GM21367 (cell line): ENCODE data around the gene APP.
"Not testable (repeated sequence)": the region's sequence is repeated elsewhere in the genome, so short reads cannot be mapped to it uniquely, and the experiment has no call there.

ENCODE experiments used
- ATAC-seq: cut with Tn5 transposase; IDR thresholded peaks from one replicate; pipeline ENCODE4 v1.9.1; 2021; ENCODE audit not compliant: unreplicated experiment

APP gene

GRCh38 chr21:26165331-26165730 is 5.2 kb downstream of the APP start:
- ATAC-seq: no peak

DNA sequence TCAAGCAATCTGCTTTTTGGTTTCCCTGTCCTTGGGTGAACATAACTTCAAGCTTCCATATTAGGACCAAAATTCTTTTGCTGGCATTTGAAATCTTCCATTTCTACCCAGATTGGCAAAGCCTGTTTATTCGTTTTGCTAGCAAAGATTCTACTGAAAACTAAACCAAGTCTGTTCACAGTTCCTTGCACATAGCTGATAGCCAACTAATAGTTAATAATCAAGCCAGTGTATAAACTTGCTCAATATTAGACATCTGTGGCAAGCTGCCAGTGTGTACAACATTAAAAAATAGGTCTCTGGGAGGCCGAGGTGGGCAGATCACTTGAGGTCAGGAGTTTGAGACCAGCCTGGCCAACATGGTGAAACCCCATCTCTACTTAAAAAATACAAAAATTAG is 6.3 kb downstream of the APP start:
- no peak for ATAC-seq

GRCh38 chr21:26162081-26162480 is 8.5 kb downstream of the APP start:
- ATAC-seq: no peak

GRCh38 chr21:26159869-26160268 is 10.7 kb downstream of the APP start:
- no peak for ATAC-seq

DNA sequence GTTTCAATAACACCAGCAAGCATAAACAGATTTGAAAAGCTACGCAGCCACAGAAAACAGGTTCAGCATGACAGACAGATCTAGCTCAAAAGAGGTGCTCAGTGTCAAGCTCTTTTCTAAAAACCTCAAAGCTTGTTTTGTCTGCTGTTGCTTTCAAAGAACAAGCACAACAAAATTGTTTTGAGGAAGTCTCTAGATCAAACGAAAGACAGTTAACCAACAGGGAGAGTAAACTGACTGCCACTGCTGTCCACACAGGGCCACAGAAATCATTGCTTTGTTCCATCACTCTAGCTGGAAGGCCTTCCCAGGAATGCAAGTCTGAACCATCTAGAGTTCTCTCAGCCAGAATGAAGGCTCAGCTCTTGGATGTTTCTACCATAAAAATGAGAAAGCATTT is 12.8 kb downstream of the APP start:
- ATAC-seq: no peak

- no peak for ATAC-seq
Observed at GRCh38 chr21:26154753-26155152, 15.8 kb downstream of the APP start.

DNA sequence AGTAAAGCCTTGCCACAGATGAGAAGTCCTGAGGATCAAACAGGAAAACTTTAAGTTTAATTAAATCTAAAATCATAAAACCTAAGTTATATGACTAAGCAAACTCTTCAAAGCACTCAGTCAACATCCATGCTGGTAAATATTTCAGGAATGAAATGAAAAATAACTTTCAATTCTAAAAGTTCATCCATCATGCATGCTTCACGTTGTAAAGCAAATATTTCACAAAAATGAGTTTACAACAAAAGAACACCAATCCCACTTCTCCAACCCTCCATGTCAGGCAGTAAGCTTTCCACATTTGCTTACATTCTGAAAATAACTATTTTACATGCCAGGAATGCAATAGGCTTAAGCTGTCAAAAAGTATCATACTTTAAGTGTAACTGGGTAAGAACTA is 16.8 kb downstream of the APP start:
- ATAC-seq: no peak

- ATAC-seq: no peak
Observed at GRCh38 chr21:26148840-26149354, 21.7 kb downstream of the APP start.

GRCh38 chr21:26148071-26148839 is 22.3 kb downstream of the APP start:
- ATAC-seq: no peak

DNA sequence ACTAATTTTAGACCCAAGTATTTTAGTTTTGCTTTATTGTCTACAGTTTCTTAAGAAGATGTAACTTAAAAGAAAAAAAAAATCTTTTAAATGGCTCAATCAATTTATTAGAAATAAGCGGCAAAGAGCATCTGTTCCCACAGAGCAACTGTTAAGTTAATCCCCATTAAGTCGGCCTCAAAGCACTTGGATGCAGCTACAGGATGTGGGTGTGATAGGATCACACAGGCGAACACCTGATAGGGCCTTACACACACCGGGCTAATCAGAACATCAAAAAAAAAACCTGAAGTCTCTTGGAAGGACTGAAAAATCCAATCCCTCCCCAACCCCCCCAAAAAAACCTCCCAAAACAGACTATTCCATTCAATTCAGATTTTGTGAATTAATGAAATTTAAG is 23.0 kb downstream of the APP start:
- ATAC-seq: no peak

- no peak for ATAC-seq
Observed at GRCh38 chr21:26146681-26147080, 23.9 kb downstream of the APP start.

DNA sequence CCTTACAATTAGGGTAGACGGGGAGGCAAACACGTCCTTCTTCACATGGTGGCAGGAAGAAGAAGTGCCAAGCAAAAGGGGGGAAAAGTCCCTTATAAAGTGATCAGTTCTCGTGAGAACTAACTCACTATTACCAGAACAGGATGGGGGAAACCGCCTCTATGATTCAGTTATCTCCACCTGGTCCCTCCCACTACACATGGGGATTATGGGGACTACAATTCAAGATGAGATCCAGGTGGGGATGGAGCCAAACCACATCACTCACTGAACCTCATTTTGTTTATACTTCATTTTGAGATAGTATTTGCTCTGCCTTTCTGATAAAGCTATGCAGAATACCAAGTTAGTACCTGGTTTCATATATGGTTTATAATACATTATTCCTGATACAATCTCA is 26.5 kb downstream of the APP start:
- ATAC-seq: no peak

GRCh38 chr21:26142363-26142762 is 28.2 kb downstream of the APP start:
- ATAC-seq: no peak

GRCh38 chr21:26140926-26141325 is 29.6 kb downstream of the APP start:
- no peak for ATAC-seq

GRCh38 chr21:26140164-26140579 is 30.4 kb downstream of the APP start:
- ATAC-seq: no peak

DNA sequence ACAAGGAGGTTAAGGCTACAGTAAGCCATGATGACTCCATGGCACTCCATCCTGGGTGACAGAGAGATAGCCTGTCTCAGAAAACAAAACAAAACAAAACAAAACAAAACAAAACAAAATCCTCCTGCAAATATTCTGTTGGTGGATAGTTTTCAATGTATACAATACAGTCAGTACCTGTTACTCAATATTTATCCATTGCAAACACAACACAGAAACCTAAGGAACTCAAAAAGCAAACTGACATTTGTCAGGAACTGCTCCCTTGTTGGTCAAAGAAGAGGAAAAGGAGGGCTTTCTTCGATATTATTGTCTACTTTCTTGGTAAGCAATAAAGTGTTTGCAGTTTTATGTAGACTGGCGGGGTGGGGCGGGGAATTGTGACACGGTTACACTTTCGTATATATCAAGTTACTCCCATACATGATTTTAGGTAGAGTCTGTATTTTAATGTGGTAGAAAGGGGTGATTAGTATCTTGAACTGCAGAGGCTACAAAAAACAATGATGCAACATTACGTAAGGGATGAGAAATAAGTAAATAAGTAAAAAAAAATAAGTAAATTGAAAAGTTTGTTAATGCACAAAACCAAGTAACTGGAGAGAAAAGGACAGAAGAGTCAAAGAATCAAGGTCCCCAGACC is 31.8 kb downstream of the APP start:
- no peak for ATAC-seq

DNA sequence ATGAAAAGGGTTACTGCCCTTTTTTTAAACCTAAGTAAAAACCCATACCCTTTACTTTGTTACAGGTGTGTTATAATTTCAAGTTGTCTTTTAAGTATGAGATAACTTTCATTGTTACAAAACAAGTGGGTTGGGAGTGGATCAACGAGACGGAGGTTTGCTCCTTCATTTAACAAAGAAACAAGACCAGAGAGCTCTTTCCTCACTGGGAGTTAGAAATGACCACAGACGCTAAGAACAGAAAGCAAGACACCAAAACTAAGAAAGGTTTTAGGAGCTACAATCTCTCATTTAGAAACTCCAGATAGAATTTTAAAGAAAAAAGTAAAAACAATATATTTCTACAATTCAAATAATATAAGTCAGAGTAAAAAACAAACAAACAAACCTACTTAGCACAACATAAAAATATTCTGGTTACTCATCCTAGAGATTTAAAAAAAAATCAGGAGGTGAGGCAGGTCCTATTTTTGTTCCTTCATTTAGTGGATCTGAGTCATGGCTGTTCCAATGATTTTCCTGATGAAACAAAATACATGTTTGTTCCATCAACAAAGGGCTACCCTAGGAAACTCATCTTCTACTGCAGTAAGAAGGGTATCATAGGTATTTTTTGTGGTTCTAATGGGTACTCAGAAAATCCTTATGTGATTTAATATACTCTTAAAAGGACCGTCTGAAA is 33.0 kb downstream of the APP start:
- peak; percentile 29 for ATAC-seq

GRCh38 chr21:26136671-26137070 is 33.9 kb downstream of the APP start:
- ATAC-seq: peak; percentile 93

GRCh38 chr21:26135520-26135919 is 35.0 kb downstream of the APP start:
- no peak for ATAC-seq

DNA sequence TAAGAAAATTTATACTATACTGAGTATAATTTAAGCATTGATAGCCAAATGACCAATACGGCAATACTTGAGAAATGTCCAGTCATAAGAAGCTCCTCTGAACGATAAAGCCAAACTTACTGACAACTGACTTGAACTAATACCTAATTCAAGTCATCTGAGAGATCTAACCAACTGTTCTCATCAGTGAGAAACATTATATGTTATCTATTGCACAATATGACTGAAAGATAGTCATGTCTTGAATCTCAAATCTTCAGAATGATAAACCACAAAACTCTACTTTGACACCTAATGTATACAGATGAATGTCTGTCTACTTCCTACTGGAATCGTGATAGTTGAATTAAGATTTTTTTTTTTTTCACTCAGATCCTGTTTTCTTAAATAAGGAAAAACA is 39.0 kb downstream of the APP start:
- ATAC-seq: no peak

DNA sequence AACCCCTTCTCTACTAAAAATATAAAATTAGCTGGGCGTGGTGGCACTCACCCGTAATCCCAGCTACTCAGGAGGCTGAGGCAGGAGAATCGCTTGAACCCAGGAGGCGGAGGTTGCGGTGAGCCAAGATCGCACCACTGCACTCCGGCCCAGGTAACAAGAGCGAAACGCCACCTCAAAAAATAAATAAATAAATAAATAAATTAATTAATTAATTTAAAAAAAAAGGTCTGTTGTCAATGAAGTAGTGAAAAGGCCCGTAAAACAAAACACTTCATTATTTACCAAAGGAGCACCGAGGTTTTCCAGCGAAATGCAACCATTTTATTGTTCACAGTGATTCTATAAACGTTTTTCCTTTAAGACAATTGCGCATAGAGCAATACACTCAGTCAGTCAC is 39.5 kb downstream of the APP start:
- not testable (repeated sequence) for ATAC-seq
